Effector CD8-positive, alpha-beta T cell (primary cell): ENCODE results near the gene ZNF35.

Experiments used
- DNase-seq: peaks from one replicate; lab custom pipeline; 2025; lab: John Stamatoyannopoulos, UW

The ZNF35 gene

DNA sequence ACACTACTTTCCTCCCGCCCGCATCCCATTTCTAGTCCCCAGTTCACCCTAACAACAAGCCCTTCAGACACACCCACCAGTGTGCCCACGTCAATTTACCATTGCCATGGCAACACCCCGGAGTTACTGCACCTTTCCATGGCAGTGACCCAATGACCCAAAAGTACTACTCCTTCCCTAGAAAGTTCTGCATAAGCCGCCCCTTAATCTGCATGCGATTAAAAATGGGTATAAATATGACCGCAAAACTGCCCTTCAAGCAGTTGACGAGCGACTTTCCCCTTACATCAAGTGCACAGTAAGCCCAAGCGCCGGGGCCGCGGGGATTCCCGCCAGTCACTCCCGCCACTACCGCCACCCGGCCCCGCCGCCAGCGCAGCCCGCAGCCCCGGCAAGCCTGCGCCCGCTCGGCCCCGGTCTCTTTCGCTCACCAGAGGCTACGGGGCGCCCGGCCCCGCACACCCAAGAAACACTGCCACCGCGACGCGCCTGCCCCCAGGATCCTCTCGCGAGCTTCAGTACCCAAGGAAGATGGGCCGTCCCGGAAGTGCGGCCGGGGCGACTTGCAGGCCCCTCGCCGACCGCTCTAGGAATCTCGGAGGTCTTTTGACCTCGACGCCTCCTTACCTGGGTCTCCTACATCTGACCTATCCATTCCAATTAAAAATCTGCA, 36.7 kb downstream of the ZNF35 start:
- peak; percentile 13 for DNase-seq

DNA sequence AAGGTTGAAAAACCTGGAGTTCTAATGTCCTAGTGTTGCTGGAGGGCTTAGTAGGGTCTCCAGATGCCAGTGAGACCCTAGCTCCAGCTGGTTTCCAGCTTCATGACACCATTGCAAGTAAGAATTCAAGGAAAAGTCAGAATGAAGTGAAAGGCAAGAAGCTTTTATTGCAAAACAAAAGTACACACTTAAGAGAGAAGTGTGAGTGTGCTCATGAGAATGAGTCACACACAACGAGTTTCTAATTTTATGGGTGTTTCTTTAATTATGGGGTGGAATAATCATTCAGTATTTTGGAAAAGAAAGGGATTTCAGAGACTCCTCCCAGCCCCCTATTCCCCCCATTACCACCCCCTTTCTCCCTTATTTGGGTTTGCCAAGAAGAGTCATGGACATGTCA, 39.4 kb downstream of the ZNF35 start:
- DNase-seq: no peak
